Trophoblast cell (in vitro differentiated cells and primary cell): Measurements from ENCODE around the gene MAPK12.
A peak's percentile ranks its signal among the peaks of the same experiment; 100 is the strongest.

ENCODE experiments used
- DNase-seq, 2 donors: peaks; one replicate each; pipeline ENCODE4 v3.0.0-alpha.2; 2016
- H2AFZ ChIP-seq: 2 replicates; pipeline ENCODE4 v1.6.1; 2013; ENCODE audit warnings: low read length, moderate library complexity, mild to moderate bottlenecking; ENCODE audit not compliant: insufficient read depth, poor library complexity
- H2AK5ac ChIP-seq: 2 replicates; pipeline ENCODE4 v1.6.1; 2013; ENCODE audit warnings: mild to moderate bottlenecking, low read length
- H2BK120ac ChIP-seq: 2 replicates; pipeline ENCODE4 v1.6.1; 2013; ENCODE audit warnings: low read length, mild to moderate bottlenecking, moderate library complexity; ENCODE audit not compliant: insufficient read depth, poor library complexity
- H2BK12ac ChIP-seq: 2 replicates; pipeline ENCODE4 v1.6.1; 2013; ENCODE audit warnings: mild to moderate bottlenecking, low read length, moderate library complexity
- H2BK5ac ChIP-seq: 2 replicates; pipeline ENCODE4 v1.6.1; 2013; ENCODE audit warnings: low read length, low read depth, moderate library complexity, mild to moderate bottlenecking; ENCODE audit not compliant: poor library complexity
- H3K14ac ChIP-seq: 2 replicates; pipeline ENCODE4 v1.6.1; 2013; ENCODE audit warnings: mild to moderate bottlenecking, low read length
- H3K18ac ChIP-seq: 2 replicates; pipeline ENCODE4 v1.6.1; 2013; ENCODE audit warnings: mild to moderate bottlenecking, low read length
- H3K23ac ChIP-seq: 2 replicates; pipeline ENCODE4 v1.6.1; 2013; ENCODE audit warnings: low read length
- H3K27ac ChIP-seq: 2 replicates; pipeline ENCODE4 v1.5.1; 2013; ENCODE audit warnings: low read depth, mild to moderate bottlenecking, inconsistent platforms, low read length, moderate library complexity
- H3K27me3 ChIP-seq: 2 replicates; pipeline ENCODE4 v1.6.1; 2013; ENCODE audit warnings: inconsistent platforms, mild to moderate bottlenecking, low read length, moderate library complexity; ENCODE audit not compliant: insufficient read depth
- H3K36me3 ChIP-seq, 2 experiments: 1 replicate in 1 of 2; 2 replicates in 1 of 2; pipeline ENCODE4 v1.6.1; 2013; ENCODE audit warnings: low read length in 2 of 2, mild to moderate bottlenecking in 2 of 2, moderate library complexity in 1 of 2; ENCODE audit not compliant: insufficient read depth in 2 of 2, control insufficient read depth in 1 of 2
- H3K4ac ChIP-seq: 2 replicates; pipeline ENCODE4 v1.6.1; 2013; ENCODE audit warnings: low read depth, mild to moderate bottlenecking, low read length, moderate library complexity
- H3K4me1 ChIP-seq, 2 experiments: 1 replicate in 1 of 2; 2 replicates in 1 of 2; pipeline ENCODE4 v1.6.1; 2013; ENCODE audit warnings: low read length in 2 of 2, mild to moderate bottlenecking in 2 of 2, moderate library complexity in 1 of 2; ENCODE audit not compliant: insufficient read depth in 2 of 2, control insufficient read depth in 1 of 2
- H3K4me2 ChIP-seq: 2 replicates; pipeline ENCODE4 v1.6.1; 2013; ENCODE audit warnings: inconsistent platforms, mild to moderate bottlenecking, low read length, moderate library complexity
- H3K4me3 ChIP-seq: 2 replicates; pipeline ENCODE4 v1.5.1; 2013; ENCODE audit warnings: mild to moderate bottlenecking, low read depth, low read length, inconsistent platforms
- H3K79me1 ChIP-seq: one replicate; pipeline ENCODE4 v1.6.1; 2013; ENCODE audit warnings: low read length
- H3K79me2 ChIP-seq: 2 replicates; pipeline ENCODE4 v1.6.1; 2013; ENCODE audit warnings: low read length, mild to moderate bottlenecking; ENCODE audit not compliant: control insufficient read depth, insufficient read depth, poor library complexity
- H3K9ac ChIP-seq: 2 replicates; pipeline ENCODE4 v1.6.1; 2013; ENCODE audit warnings: mild to moderate bottlenecking, low read length
- H3K9me3 ChIP-seq: 2 replicates; pipeline ENCODE4 v1.6.1; 2013; ENCODE audit warnings: low read depth, mild to moderate bottlenecking, control low read depth, inconsistent platforms, low read length; ENCODE audit not compliant: insufficient read depth
- H4K12ac ChIP-seq: 2 replicates; pipeline ENCODE4 v1.6.1; 2013; ENCODE audit warnings: low read depth, mild to moderate bottlenecking, low read length, moderate library complexity
- H4K8ac ChIP-seq: 2 replicates; pipeline ENCODE4 v1.6.1; 2013; ENCODE audit warnings: low read depth, mild to moderate bottlenecking, low read length, moderate library complexity
- H4K91ac ChIP-seq: one replicate; pipeline ENCODE4 v1.6.1; 2013; ENCODE audit warnings: low read depth, mild to moderate bottlenecking, low read length, moderate library complexity
- WGBS: extraction: QIAGEN DNeasy Blood & Tissue Kit; methylation state at CpG from one replicate; pipeline ENCODE4 v1.1.7; 2013; ENCODE audit warnings: missing lambda C conversion rate; ENCODE audit not compliant: insufficient read length, insufficient coverage; ENCODE audit errors: extremely low coverage; 5-methylcytosine and 5-hydroxymethylcytosine counted together

The MAPK12 gene

DNA sequence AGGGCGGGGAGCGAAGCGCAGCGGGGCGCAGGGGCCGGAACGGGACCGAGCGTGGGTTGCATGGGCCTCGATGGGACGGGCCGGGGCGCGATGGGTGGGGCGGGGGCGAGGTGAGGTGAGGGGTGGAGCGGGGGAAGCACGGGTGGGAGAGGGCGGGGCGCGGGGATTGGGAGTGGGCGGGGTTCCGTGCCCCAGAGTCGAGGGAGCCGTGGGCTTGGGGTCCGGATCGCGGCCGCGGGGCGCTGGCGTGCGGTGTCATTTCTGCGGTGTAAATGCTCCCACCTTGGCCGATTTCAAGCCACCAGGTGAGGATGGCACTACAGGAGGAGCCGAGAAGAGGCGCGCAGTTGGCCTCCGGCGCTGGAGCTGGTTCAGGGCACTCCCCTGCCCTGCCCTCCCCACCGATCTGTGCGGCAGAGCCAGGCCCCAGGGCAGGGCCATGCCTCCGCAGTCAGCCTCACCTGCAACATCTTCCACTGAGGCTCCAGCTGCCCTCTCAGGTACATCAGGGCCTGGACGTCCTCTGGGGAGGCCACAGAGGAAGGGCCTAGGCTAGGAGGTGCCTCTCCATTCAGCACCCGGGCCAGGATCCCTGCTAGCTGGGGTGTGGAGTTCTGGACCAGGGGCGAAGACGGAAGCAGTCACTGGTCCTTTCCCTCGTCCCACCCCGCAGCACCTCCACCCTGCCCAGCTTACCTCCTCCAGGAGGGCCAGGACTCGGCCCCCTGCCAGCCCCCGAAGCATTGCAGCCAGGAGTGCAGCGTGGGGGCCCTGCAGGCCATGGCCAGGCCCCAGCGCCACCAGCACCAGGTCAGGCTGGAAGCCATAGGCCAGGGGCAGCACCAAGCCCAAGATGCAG, 16.0 kb downstream of the MAPK12 start:
- peak overlapping the region; percentile 87 for H3K27ac ChIP-seq
- H2BK120ac ChIP-seq = peak overlapping the region; percentile 52
- H2AFZ ChIP-seq = peak overlapping the region; percentile 86
- H2BK5ac ChIP-seq = peak overlapping the region; percentile 73
- H2BK12ac ChIP-seq = no peak overlapping the region
- peak overlapping the region; percentile 91 for H4K12ac ChIP-seq
- H3K18ac ChIP-seq = peak overlapping the region; percentile 95
- peak overlapping the region; percentile 86 for H4K91ac ChIP-seq
- DNase-seq = no peak
- H3K9me3 ChIP-seq = peaks cover 3% of the 10 kb centered on the region
- H3K23ac ChIP-seq = no peak overlapping the region
- peak overlapping the region; percentile 29 for H2AK5ac ChIP-seq
- H3K79me1 ChIP-seq = peaks cover 7% of the 10 kb centered on the region
- WGBS = no CpG with 5 or more reads among the region's 53 CpGs
- H3K4me1 ChIP-seq = peaks cover 15 to 24% of the 10 kb centered on the region in 2 experiments
- peak overlapping the region; percentile 92 for H3K4me3 ChIP-seq
- H3K9ac ChIP-seq = peak overlapping the region; percentile 80
- peaks cover 11% of the 10 kb centered on the region for H3K79me2 ChIP-seq
- peak overlapping the region; percentile 90 for H3K4me2 ChIP-seq
- peaks cover 26 to 29% of the 10 kb centered on the region in 2 experiments for H3K36me3 ChIP-seq
- peak overlapping the region; percentile 75 for H3K4ac ChIP-seq
- H3K27me3 ChIP-seq = no peaks in the 10 kb centered on the region
- peak overlapping the region; percentile 92 for H3K14ac ChIP-seq
- peak overlapping the region; percentile 97 for H4K8ac ChIP-seq

DNA sequence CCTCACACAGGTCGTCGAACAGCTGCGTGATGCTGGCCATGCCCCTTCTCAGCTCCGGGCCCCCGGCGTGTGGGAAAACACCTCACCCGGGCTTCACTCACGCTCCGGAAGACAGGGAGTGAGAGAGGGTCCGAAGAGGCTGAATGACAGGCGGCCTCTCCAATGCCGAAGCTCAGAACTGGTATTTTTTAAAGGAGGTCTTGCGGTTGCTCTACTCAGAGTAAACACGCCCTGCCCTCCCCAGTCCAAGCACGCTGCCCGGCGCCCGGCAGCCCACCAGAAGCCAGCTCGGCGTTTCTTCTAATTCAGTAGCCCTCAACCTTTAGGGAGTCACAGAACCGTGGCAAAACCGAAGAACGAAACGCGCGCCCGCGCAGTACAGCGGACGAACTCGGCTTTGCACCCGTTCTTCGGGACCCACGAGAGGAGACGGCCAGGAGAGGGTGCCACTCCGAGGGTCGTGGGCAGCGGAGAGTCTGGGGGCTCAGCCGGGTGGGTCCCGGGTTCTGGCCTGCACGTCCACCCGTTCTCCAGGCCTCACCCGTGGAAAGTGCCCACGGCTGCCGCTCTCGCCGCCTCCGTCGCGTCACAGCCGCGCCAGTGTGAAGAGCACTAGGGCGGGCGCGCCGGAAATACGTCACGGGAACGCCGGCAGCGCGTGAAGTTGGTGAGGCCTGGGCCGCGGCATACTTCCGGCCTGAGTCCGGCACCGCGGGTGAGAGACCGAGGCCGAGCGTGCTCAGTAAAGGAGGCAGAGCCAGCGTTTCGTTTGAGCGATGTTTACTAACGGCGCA, 16.9 kb downstream of the MAPK12 start, which contains the start of gene TUBGCP6:
TUBGCP6 (minus strand) TSS at position 604 of the 794 bp plus-strand sequence; CDS start at position 40, 564 bp downstream.
- no peak within 1 kb of the TSS for H3K23ac ChIP-seq
- H4K91ac ChIP-seq = peak within 1 kb of the TSS; percentile 86
- H3K79me2 ChIP-seq = peaks cover 11% of the 10 kb centered on the region
- H3K36me3 ChIP-seq = peaks cover 33 to 35% of the 10 kb centered on the region in 2 experiments
- no peak within 1 kb of the TSS for H2BK12ac ChIP-seq
- peak within 1 kb of the TSS; percentile 52 for H2BK120ac ChIP-seq
- no peaks in the 10 kb centered on the region for H3K27me3 ChIP-seq
- peak within 1 kb of the TSS; percentile 92 for H3K14ac ChIP-seq
- H3K9me3 ChIP-seq = peaks cover 2% of the 10 kb centered on the region
- peak within 1 kb of the TSS; percentile 92 for H3K4me3 ChIP-seq
- peak within 1 kb of the TSS; percentile 87 for H3K27ac ChIP-seq
- WGBS = no CpG with 5 or more reads among the region's 76 CpGs
- peak within 1 kb of the TSS; percentile 29 for H2AK5ac ChIP-seq
- peak within 1 kb of the TSS; percentile 95 for H3K18ac ChIP-seq
- peak; percentile 93 to 95 for DNase-seq
- H3K9ac ChIP-seq = peak within 1 kb of the TSS; percentile 88
- peak within 1 kb of the TSS; percentile 97 for H4K8ac ChIP-seq
- peak within 1 kb of the TSS; percentile 86 for H2AFZ ChIP-seq
- peaks cover 7% of the 10 kb centered on the region for H3K79me1 ChIP-seq
- peaks cover 10 to 18% of the 10 kb centered on the region in 2 experiments for H3K4me1 ChIP-seq
- peak within 1 kb of the TSS; percentile 91 for H4K12ac ChIP-seq
- peak within 1 kb of the TSS; percentile 73 for H2BK5ac ChIP-seq
- peak within 1 kb of the TSS; percentile 90 for H3K4me2 ChIP-seq
- peak within 1 kb of the TSS; percentile 75 for H3K4ac ChIP-seq

DNA sequence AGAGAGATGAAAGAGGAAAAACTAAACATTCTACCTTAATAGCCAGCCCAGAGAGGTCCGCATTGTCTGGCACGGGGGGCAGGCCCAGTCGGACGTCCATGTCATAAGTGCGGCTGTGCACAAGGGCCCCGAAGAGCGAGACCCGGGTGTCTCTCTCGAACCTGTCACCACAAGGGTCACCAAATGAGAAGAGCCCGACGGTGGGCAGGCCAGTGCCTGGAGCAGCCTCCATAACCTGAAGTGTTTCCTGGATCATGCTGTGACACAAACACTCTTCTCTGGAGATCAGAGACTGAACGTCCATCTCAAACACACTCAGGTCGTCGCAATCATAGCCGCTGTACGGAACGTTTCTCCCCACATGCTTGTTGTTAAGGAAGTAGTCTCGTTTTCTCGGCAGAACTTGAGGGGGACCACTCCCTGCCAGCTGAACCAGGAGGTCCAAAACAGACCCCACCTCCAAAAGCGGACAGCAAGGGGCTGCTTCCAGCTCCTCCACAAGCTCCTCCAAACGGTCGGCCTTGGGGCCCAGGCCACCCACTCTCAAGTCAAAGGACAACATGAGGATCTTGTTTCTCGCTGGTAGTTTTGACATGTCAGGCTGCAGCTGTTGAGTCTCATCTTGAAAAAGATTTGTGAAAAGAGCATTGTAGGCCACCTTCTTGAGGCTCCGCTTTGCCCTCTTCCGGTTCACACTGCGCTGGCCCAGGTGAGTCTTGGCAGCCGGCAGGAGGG, 17.6 kb downstream of the MAPK12 start:
- no peak overlapping the region for H2BK5ac ChIP-seq
- H3K9ac ChIP-seq = peak overlapping the region; percentile 60
- no peak overlapping the region for H2AK5ac ChIP-seq
- H3K27ac ChIP-seq = no peak overlapping the region
- no peak overlapping the region for H4K91ac ChIP-seq
- peaks cover 35% of the 10 kb centered on the region in 2 experiments for H3K36me3 ChIP-seq
- DNase-seq = no peak
- H4K8ac ChIP-seq = peak overlapping the region; percentile 92
- H3K79me1 ChIP-seq = peaks cover 7% of the 10 kb centered on the region
- H3K79me2 ChIP-seq = peaks cover 11% of the 10 kb centered on the region
- H3K23ac ChIP-seq = no peak overlapping the region
- H3K27me3 ChIP-seq = no peaks in the 10 kb centered on the region
- peak overlapping the region; percentile 9 for H4K12ac ChIP-seq
- H3K9me3 ChIP-seq = peaks cover 2% of the 10 kb centered on the region
- no peak overlapping the region for H2BK12ac ChIP-seq
- H3K4me1 ChIP-seq = peaks cover 10 to 18% of the 10 kb centered on the region in 2 experiments
- WGBS = no CpG with 5 or more reads among the region's 27 CpGs
- no peak overlapping the region for H2BK120ac ChIP-seq
- no peak overlapping the region for H2AFZ ChIP-seq
- peak overlapping the region; percentile 92 for H3K4me3 ChIP-seq
- H3K14ac ChIP-seq = peak overlapping the region; percentile 2
- H3K4me2 ChIP-seq = peak overlapping the region; percentile 84
- H3K4ac ChIP-seq = peak overlapping the region; percentile 53
- H3K18ac ChIP-seq = no peak overlapping the region
